ENCODE data around the gene MCOLN1. TPM values are rescaled to one million over a fixed set of nuclear protein-coding genes. Genes with fewer than 3 reads are reported as not detected.
A peak's percentile ranks its signal among the peaks of the same experiment; 100 is the strongest.

The MCOLN1 gene
- total and polyA plus RNA-seq, 8 donors: 13.0 to 76.6 (median 15.3) TPM

DNA sequence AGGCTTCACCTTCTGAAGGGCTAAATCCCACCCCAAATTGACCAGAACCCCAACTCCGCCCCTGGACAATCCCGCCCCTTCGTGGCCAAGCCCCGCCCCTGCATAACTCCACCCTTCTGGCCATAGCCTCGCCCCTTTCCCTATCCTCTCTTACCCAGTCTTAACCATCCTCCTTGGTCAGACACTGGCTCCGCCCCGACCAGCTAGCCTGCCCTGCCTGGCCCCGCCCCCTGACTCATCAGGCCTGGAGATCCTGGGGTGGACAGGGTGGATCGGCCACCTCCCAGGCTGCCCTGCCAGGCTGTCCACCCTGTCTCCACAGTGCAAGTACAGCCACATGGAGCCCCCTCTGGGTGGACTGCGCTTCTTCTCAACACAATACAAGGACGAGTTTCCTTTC is 14.5 kb upstream of the MCOLN1 start:
- ATAC-seq (peak; percentile 68), DNase-seq (peak in 2 of 4 donors; percentile 85 to 97)
- intact Hi-C loops (cut with DNase I): no loop called here
- no peak overlapping the region for H3K27ac ChIP-seq
- H3K27me3 ChIP-seq: peaks cover 0 to 24% of the 10 kb centered on the region in 2 donors
- no peak overlapping the region for H3K4me3 ChIP-seq
- H3K36me3 ChIP-seq: no peaks in the 10 kb centered on the region
- H3K4me1 ChIP-seq: peaks cover 0 to 34% of the 10 kb centered on the region in 2 donors
- TF ChIP-seq, protein P1, sequence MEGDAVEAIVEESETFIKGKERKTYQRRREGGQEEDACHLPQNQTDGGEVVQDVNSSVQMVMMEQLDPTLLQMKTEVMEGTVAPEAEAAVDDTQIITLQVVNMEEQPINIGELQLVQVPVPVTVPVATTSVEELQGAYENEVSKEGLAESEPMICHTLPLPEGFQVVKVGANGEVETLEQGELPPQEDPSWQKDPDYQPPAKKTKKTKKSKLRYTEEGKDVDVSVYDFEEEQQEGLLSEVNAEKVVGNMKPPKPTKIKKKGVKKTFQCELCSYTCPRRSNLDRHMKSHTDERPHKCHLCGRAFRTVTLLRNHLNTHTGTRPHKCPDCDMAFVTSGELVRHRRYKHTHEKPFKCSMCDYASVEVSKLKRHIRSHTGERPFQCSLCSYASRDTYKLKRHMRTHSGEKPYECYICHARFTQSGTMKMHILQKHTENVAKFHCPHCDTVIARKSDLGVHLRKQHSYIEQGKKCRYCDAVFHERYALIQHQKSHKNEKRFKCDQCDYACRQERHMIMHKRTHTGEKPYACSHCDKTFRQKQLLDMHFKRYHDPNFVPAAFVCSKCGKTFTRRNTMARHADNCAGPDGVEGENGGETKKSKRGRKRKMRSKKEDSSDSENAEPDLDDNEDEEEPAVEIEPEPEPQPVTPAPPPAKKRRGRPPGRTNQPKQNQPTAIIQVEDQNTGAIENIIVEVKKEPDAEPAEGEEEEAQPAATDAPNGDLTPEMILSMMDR (IDR thresholded peaks at IDR 0.05): no peak
- no peaks in the 10 kb centered on the region for H3K9me3 ChIP-seq

DNA sequence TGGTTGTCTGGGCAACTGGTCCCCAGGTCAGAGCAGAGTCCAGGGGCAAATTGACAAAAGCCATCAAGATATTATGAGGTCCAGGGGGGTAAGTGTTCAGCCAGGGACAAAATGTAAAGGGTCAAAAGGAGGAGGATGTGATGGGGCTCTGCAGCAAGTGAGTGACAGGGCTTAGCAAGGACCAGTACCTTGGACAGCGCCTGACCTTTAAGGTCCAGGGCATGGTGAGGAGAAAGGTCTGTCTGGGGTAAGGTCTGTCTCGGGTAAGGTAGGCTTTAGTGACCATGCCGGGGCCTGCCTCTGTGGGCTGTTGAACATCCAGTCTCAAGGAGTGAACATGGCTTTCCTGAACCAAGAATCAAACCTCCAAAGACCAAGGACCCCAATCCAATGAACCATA is 12.8 kb upstream of the MCOLN1 start:
- intact Hi-C loops (cut with DNase I): no loop called here
- Histone ChIP-seq H3K9me3 (no peaks in the 10 kb centered on the region), H3K36me3 (no peaks in the 10 kb centered on the region), H3K27ac (no peak overlapping the region), H3K4me1 (peaks cover 0 to 35% of the 10 kb centered on the region in 2 donors), H3K4me3 (no peak overlapping the region), H3K27me3 (peaks cover 0 to 27% of the 10 kb centered on the region in 2 donors)
- ATAC-seq: no peak
- TF ChIP-seq, protein P1 (IDR thresholded peaks at IDR 0.05): no peak
- peak in 1 of 4 donors; percentile 14 for DNase-seq

DNA sequence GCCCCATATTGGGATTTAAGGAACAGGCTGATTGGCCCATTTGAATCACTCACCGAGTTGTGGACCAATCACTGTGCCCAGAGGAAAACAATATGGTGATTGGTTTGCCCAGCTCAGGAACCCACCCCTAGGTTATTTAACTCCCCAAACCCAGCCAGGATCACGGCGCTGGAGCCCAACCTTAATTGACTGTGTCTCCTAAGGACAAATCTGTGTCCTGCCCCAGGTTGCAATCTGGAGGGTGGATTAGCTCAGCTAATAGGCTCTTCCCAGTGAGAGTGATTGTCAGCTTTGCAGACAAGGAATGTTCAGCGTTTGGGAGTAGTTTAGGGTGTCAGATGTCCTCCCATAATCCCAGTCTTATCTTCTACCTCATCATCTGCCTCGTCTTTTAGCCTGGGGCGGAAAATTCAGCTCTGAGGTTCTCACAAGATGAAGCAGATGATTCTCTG is 10.0 kb upstream of the MCOLN1 start:
- no peak overlapping the region for H3K4me3 ChIP-seq
- H3K4me1 ChIP-seq: peaks cover 0 to 32% of the 10 kb centered on the region in 2 donors
- intact Hi-C loops (cut with DNase I): no loop called here
- H3K27ac ChIP-seq: no peak overlapping the region
- DNase-seq: peak in 1 of 4 donors; percentile 24
- no peaks in the 10 kb centered on the region for H3K36me3 ChIP-seq
- TF ChIP-seq, protein P1 (IDR thresholded peaks at IDR 0.05): no peak
- H3K9me3 ChIP-seq: no peaks in the 10 kb centered on the region
- ATAC-seq: no peak
- peaks cover 0 to 40% of the 10 kb centered on the region in 2 donors for H3K27me3 ChIP-seq

DNA sequence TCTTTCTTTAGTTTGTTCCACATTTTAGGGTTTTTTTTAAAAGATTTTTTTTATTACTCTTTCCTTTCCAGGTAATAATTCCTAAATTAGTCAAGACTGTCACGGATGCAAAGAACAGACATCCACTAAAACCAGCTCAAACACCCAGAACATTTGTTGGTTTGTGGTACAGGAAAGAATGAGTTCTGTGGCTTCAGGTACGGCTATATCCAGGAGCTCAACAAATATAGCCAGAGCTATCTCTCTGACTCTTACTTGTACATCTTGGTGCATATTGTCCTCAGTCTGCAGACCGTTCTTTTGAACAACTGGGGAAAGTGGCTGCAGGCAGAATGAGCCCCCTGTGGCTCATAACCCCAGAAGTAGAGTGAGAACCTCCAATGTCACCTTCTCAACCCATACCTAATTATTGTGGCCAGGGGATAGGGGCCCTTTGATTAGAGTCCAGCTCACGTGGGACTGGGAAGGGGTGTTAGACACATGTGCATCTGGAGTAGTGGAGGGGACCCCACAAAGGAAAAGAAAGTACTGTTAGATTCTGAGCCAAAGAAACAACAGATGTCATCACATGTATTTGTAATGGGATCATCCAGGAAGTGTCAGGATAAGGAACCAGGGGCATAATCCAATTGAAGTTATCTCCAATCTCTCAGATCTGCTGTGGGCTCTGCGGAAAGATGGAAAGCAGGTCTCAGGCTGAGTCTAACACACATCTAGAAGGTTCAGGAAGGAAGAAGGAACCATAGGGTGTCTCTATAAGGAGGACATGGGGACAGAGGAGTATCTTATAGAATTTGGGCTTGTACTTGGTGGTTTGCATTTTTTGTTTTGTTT is 8.4 kb upstream of the MCOLN1 start:
- H3K4me3 ChIP-seq: no peak overlapping the region
- H3K27ac ChIP-seq: peak overlapping the region in 1 of 2 donors; percentile 76
- no peak for ATAC-seq
- TF ChIP-seq, protein P1 (IDR thresholded peaks at IDR 0.05): no peak
- H3K36me3 ChIP-seq: no peaks in the 10 kb centered on the region
- H3K27me3 ChIP-seq: peaks cover 0 to 46% of the 10 kb centered on the region in 2 donors
- no peak for DNase-seq
- intact Hi-C loops (cut with DNase I): no loop called here
- H3K9me3 ChIP-seq: no peaks in the 10 kb centered on the region
- peaks cover 0 to 22% of the 10 kb centered on the region in 2 donors for H3K4me1 ChIP-seq

DNA sequence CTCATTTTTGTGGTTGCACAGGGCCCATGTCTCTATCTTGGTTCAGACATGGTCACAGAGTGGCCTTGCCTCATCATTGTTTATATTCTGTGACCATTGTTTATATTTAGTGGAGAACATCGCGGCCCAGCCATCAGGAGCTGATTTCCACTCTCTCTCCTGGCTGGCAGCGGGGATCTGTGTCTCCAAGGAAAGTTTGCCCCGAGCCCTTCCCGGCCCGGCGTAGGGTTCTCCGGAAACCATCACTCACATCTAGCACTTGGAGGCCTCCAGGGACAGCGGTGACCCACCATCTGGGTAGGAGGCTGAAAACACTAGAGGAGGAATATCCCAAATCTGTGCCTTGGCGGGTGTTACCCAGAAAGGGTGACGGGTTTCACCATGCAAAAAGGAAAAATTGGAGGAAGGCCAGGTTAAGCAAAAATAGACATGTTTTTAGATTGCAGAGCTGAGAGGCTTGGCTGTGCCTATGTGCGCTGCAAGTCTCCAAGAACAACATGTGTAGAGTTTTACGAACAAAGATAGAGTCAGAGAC is 7.2 kb upstream of the MCOLN1 start:
- H3K27me3 ChIP-seq: peaks cover 0 to 46% of the 10 kb centered on the region in 2 donors
- intact Hi-C loops (cut with DNase I): no loop called here
- peaks cover 0 to 22% of the 10 kb centered on the region in 2 donors for H3K4me1 ChIP-seq
- H3K27ac ChIP-seq: peak overlapping the region; percentile 76 to 85
- no peaks in the 10 kb centered on the region for H3K9me3 ChIP-seq
- ATAC-seq (peak; percentile 5), DNase-seq (peak in 1 of 4 donors; percentile 53)
- TF ChIP-seq, protein P1 (IDR thresholded peaks at IDR 0.05): no peak
- peak overlapping the region; percentile 29 to 36 for H3K4me3 ChIP-seq
- peaks cover 0 to 11% of the 10 kb centered on the region in 2 donors for H3K36me3 ChIP-seq
